Measurements from ENCODE around the gene COQ10A. TPM values are rescaled to one million over a fixed set of nuclear protein-coding genes. Genes with fewer than 3 reads are reported as not detected.
A peak's percentile ranks its signal among the peaks of the same experiment; 100 is the strongest.

The COQ10A gene
- total and polyA plus RNA-seq, 2 of the 8 experiments (the other 6 are each of a cell fraction or from before 2014, with no cell fraction given) = 21.8 to 42.9 TPM

DNA sequence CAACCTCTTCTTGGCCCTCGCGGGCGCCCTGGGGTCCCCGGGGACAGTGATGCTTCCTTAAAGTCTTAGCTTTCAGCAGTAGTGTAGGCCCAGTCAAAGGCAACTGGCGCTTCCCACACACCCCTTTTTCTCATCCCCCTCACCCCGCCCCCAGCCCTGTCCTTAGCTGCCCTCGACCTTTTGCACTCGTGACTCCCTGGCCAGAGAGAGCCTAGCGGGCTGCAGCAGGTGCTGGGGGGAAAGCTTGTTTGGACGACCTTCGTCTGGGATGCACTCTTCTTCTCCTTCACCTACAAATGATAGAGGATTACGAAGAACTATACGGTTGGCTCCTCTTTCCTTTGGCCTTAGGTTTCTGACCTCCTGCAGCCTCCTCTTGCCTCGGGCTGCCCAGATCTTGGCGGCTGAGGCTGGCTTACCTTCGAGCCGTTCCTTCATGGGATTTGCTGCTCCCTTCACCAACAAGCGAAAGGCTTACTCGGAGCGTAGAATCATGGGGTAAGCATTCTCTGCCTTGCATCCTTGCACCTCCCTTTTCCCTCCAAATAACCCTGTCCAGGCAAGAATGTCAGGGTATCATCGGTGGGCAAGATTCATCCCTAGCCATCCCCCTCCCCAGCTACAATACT is 815 bp downstream of the COQ10A start:
- no peak overlapping the region for H4K5ac ChIP-seq (ENCODE audit: insufficient read length, low read depth, low read length)
- ChIA-PET POLR2A (ENCODE audit: partially characterized antibody) (interaction anchor here (0.6 to 2.8 kb wide), 31 partner anchors 9 to 150 kb away, joined by 3 to 24 read pairs (median 4); partner anchors contain the start of genes ANKRD52, CS, MYL6 and RNF41), CTCF (ENCODE audit: partially characterized antibody) (interaction anchor here (0.5 to 4.5 kb wide), 22 partner anchors 8 to 387 kb away, joined by 3 to 26 read pairs (median 4); partner anchors contain the start of genes ANKRD52 and RNF41)
- no peaks in the 10 kb centered on the region for H3K79me1 ChIP-seq (ENCODE audit: low read depth, low read length)
- no peak overlapping the region for H3K14ac ChIP-seq (ENCODE audit: insufficient read length)
- H2BK15ac ChIP-seq (ENCODE audit: low read length) = no peak overlapping the region
- no peaks in the 10 kb centered on the region for H3K27me3 ChIP-seq (replicated peaks in 1 of 4; ENCODE audit: control insufficient read depth in 3 of 4, extremely low read depth in 1 of 4, insufficient read depth in 3 of 4, low read length in 3 of 4)
- H3K18ac ChIP-seq (ENCODE audit: extremely low read depth, low read length) = no peak overlapping the region
- no peak for FAIRE-seq
- no peak overlapping the region for H2BK20ac ChIP-seq (ENCODE audit: low read length)
- H4K91ac ChIP-seq (replicated peaks; ENCODE audit: insufficient read length, low read length) = no peak overlapping the region
- no peak overlapping the region; the same call in 1 of the 2 replicates for H2AK5ac ChIP-seq (ENCODE audit: low read depth, low read length)
- H3K4me2 ChIP-seq (ENCODE audit: insufficient read depth in 1 of 2, low read depth in 2 of 2, low read length in 2 of 2) = peak overlapping the region; percentile 83 to 86
- peak overlapping the region; percentile 29; the same call in 1 of the 2 replicates for H4K8ac ChIP-seq (ENCODE audit: extremely low read depth, insufficient read depth, low read length)
- peak overlapping the region in 2 of 4 experiments; percentile 13 to 84; a peak in 4 of 7 replicates for H3K9ac ChIP-seq (replicated peaks in 1 of 4; ENCODE audit: extremely low read depth in 1 of 4, low read depth in 3 of 4, low read length in 3 of 4)
- H4K20me1 ChIP-seq (replicated peaks in 1 of 2; ENCODE audit: control insufficient read depth in 1 of 2, insufficient read depth in 2 of 2, low read length in 2 of 2) = peaks cover 0 to 2% of the 10 kb centered on the region in 2 experiments
- no peak overlapping the region for H3K56ac ChIP-seq (replicated peaks; ENCODE audit: insufficient read length, low read depth, low read length)
- H2BK5ac ChIP-seq (ENCODE audit: low read depth, low read length) = no peak overlapping the region
- no peaks in the 10 kb centered on the region for H3K79me2 ChIP-seq (ENCODE audit: control insufficient read depth in 1 of 2, insufficient read depth in 2 of 2, low read length in 2 of 2)
- no peaks in the 10 kb centered on the region for H3K9me3 ChIP-seq (ENCODE audit: insufficient read depth in 2 of 2, low read depth in 1 of 2, low read length in 1 of 2)
- WGBS, 2 experiments (ENCODE audit: extremely low coverage in 1 of 2, insufficient coverage in 1 of 2, insufficient read length in 1 of 2, insufficient replicate concordance in 2 of 2, low coverage in 1 of 2, low lambda C conversion rate in 2 of 2, missing lambda C conversion rate in 1 of 2) = 33% methylated on average over 21 of the region's 21 CpGs; no CpG with 5 or more reads in 1 of the 2 experiments
- H2BK12ac ChIP-seq (ENCODE audit: low read depth, low read length) = no peak overlapping the region; the same call in 1 of the 2 replicates
- H3K27ac ChIP-seq (ENCODE audit: low read depth, low read length) = no peak overlapping the region
- peaks cover 7% of the 10 kb centered on the region; the same call in 1 of the 2 replicates for H3K23me2 ChIP-seq (ENCODE audit: low read depth, low read length)
- H3K4me3 ChIP-seq (ENCODE audit: extremely low read depth in 1 of 4, insufficient read depth in 2 of 4, low read depth in 3 of 4, low read length in 4 of 4) = peak overlapping the region; percentile 82 to 88 (median 87)
- H3K23ac ChIP-seq (ENCODE audit: insufficient read length) = no peak overlapping the region
- H2BK120ac ChIP-seq (replicated peaks; ENCODE audit: low read depth, low read length) = no peak overlapping the region
- no peak for DNase-seq (ENCODE audit: low read depth in 1 of 2, low spot score in 2 of 2)
- H3K4ac ChIP-seq (replicated peaks; ENCODE audit: insufficient read length, low read depth, low read length) = no peak overlapping the region
- H3K4me1 ChIP-seq (replicated peaks in 1 of 4; ENCODE audit: control insufficient read depth in 3 of 4, insufficient read depth in 4 of 4, low read length in 3 of 4) = peaks cover 0 to 9% (median 3%) of the 10 kb centered on the region in 4 experiments; a peak in 4 of 7 replicates
- peaks cover 0 to 26% (median 4%) of the 10 kb centered on the region in 4 experiments; a peak in 3 of 8 replicates for H3K36me3 ChIP-seq (ENCODE audit: control insufficient read depth in 2 of 4, insufficient read depth in 4 of 4, low read length in 3 of 4)
- H2AFZ ChIP-seq (ENCODE audit: low read length) = peak overlapping the region; percentile 72; the same call in 1 of the 2 replicates
- TF ChIP-seq JUND (IDR thresholded peaks at IDR 0.05; ENCODE audit: low read length) (no peak), CHD1 (IDR thresholded peaks at IDR 0.05; ENCODE audit: low read depth, low read length) (no peak), TAF7 (optimal IDR thresholded peaks at IDR 0.05; ENCODE audit: borderline replicate concordance, low read depth, low read length) (no peak), POLR2AphosphoS5 (IDR thresholded peaks at IDR 0.05; ENCODE audit: low read depth, low read length) (no peak), RNF2 (IDR thresholded peaks at IDR 0.05; ENCODE audit: borderline replicate concordance, low read depth, low read length, missing control alignments, poor library complexity, severe bottlenecking) (no peak), ZNF274 (IDR thresholded peaks at IDR 0.05; ENCODE audit: borderline replicate concordance, extremely low read depth, low read length) (no peak), EZH2 (IDR thresholded peaks at IDR 0.05; ENCODE audit: low read depth, low read length, severe bottlenecking) (no peak), KDM5A (IDR thresholded peaks at IDR 0.05; ENCODE audit: low read length) (no peak), CHD2 (IDR thresholded peaks at IDR 0.05; ENCODE audit: low read length) (no peak)
- TF ChIP-seq, protein P1, sequence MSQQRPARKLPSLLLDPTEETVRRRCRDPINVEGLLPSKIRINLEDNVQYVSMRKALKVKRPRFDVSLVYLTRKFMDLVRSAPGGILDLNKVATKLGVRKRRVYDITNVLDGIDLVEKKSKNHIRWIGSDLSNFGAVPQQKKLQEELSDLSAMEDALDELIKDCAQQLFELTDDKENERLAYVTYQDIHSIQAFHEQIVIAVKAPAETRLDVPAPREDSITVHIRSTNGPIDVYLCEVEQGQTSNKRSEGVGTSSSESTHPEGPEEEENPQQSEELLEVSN (IDR thresholded peaks at IDR 0.05) = no peak
